GM12878 (cell line): ENCODE measurements around the gene SCYL1.
"Not testable (repeated sequence)": the region's sequence is repeated elsewhere in the genome, so short reads cannot be mapped to it uniquely, and the experiment has no call there.

Experiments used
- PAX5 ChIP-seq: IDR thresholded peaks from 2 replicates; pipeline ENCODE4 v1.6.1; 2011; ENCODE audit warnings: low read depth, low read length, borderline replicate concordance
- POLR2AphosphoS5 ChIP-seq: IDR thresholded peaks from 2 replicates; pipeline ENCODE4 v1.6.1; 2011; ENCODE audit warnings: mild to moderate bottlenecking, low read length, inconsistent platforms
- TF ChIP-seq, protein P1 (sequence below): fragments of 450-650 bp; IDR thresholded peaks from 2 replicates; pipeline ENCODE4 v1.6.1; 2017; ENCODE audit warnings: mild to moderate bottlenecking, low read depth, inconsistent platforms; ENCODE audit not compliant: poor library complexity, severe bottlenecking

DNA sequence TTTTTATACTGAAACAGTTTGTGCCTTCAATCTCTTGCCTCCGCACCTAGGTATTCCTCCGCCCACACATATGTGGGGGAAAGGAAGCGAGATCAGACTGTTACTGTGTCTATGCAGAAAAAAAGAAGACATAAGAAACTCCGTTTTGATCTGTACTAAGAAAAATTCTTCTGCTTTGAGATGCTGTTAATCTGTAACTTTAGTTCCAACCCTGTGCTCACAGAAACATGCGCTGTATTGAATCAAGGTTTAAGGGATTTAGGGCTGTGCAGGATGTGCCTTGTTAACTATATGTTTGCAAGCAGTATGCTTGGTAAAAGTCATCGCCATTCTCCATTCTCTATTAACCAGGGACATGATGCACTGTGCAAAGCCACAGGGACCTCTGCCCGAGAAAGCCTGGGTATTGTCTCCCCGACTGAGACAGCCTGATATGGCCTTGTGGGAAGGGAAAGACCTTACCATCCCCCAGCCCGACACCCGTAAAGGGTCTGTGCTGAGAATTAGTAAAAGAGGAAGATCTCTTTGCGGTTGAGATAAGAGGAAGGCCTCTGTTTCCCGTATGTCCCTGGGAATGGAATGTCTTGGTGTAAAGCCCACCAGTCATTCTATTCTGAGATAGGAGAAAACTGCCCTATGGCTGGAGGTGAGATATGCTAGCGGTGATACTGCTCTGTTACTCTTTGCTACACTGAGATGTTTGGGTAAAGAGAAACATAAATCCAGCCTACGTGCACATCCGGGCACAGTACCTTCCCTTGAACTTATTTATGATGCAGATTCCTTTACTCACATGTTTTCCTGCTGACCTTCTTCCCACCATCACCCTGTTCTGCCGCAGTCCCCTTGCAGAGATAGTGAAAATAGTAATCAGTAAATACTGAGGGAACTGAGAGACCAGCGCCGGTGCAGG lies 1.9 kb upstream of the SCYL1 start:
- not testable (repeated sequence) for TF ChIP-seq POLR2AphosphoS5, PAX5
- TF ChIP-seq, protein P1, sequence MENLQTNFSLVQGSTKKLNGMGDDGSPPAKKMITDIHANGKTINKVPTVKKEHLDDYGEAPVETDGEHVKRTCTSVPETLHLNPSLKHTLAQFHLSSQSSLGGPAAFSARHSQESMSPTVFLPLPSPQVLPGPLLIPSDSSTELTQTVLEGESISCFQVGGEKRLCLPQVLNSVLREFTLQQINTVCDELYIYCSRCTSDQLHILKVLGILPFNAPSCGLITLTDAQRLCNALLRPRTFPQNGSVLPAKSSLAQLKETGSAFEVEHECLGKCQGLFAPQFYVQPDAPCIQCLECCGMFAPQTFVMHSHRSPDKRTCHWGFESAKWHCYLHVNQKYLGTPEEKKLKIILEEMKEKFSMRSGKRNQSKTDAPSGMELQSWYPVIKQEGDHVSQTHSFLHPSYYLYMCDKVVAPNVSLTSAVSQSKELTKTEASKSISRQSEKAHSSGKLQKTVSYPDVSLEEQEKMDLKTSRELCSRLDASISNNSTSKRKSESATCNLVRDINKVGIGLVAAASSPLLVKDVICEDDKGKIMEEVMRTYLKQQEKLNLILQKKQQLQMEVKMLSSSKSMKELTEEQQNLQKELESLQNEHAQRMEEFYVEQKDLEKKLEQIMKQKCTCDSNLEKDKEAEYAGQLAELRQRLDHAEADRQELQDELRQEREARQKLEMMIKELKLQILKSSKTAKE = not testable (repeated sequence)
